Measurements from ENCODE around the gene IQGAP3.

DNA sequence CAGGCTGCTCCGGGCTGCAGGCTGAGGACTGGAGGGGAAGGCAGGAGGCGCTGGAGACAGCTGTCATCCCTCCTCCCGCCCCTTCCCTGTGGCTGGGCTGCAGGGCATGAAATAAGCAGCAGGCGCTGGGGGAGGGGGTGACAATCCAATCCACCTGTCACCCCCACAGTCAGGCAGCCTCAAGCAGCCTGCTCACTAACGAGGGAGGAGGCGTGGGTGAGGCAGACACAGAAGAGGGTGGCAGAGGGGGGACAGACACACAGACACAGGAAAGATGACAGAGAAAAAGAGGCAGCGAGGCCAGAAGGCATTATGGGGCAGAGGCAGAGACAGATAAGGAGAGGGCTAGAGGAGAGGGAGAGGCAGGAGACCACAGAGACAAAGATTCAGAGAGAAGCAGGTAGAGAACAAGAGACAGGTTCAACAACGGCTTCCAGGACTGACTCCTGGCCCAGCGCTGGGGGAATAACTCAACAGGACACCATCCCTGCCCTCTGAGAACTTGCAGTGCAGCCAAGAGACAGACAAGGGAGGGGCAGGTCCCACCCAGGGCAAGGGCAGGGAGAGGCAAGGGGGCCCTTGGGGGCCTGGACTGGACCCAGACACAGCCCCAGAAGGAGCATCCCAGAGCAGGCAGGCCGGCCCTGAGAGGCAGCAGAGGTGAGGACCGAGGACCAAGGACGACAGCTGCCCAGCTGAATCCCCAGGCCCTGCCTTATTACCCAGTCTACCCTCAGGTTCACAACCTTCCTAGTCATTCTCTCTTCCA is 83.0 kb downstream of the IQGAP3 start:
- TF ChIP-seq, protein P1, sequence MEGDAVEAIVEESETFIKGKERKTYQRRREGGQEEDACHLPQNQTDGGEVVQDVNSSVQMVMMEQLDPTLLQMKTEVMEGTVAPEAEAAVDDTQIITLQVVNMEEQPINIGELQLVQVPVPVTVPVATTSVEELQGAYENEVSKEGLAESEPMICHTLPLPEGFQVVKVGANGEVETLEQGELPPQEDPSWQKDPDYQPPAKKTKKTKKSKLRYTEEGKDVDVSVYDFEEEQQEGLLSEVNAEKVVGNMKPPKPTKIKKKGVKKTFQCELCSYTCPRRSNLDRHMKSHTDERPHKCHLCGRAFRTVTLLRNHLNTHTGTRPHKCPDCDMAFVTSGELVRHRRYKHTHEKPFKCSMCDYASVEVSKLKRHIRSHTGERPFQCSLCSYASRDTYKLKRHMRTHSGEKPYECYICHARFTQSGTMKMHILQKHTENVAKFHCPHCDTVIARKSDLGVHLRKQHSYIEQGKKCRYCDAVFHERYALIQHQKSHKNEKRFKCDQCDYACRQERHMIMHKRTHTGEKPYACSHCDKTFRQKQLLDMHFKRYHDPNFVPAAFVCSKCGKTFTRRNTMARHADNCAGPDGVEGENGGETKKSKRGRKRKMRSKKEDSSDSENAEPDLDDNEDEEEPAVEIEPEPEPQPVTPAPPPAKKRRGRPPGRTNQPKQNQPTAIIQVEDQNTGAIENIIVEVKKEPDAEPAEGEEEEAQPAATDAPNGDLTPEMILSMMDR (IDR thresholded peaks at IDR 0.05) = no peak
- TF ChIP-seq ZFX (IDR thresholded peaks at IDR 0.05; ENCODE audit: borderline replicate concordance) = no peak

Measured in 22Rv1 (cell line).